ENCODE results near the gene TGFB3.

DNA sequence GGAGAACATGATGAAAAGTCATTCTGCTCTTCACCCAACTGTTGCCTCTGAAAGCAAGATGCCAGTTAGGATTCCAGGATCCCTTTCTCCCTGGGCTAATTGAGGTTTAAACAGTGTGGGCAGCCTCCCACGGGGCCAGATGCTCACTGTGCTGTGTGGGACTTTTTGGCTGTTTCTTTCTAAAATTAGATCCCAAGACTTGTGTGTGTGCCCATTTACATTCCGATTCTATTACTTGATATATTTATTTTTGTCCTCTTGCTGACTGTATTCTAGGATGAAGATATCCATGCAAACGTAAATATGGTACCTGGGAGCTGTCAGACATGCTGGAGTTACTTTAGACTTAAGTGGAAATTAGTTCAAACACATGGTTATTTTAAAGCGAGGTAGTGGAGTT is 10.0 kb upstream of the TGFB3 start:
- TF ChIP-seq, protein P1, sequence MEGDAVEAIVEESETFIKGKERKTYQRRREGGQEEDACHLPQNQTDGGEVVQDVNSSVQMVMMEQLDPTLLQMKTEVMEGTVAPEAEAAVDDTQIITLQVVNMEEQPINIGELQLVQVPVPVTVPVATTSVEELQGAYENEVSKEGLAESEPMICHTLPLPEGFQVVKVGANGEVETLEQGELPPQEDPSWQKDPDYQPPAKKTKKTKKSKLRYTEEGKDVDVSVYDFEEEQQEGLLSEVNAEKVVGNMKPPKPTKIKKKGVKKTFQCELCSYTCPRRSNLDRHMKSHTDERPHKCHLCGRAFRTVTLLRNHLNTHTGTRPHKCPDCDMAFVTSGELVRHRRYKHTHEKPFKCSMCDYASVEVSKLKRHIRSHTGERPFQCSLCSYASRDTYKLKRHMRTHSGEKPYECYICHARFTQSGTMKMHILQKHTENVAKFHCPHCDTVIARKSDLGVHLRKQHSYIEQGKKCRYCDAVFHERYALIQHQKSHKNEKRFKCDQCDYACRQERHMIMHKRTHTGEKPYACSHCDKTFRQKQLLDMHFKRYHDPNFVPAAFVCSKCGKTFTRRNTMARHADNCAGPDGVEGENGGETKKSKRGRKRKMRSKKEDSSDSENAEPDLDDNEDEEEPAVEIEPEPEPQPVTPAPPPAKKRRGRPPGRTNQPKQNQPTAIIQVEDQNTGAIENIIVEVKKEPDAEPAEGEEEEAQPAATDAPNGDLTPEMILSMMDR (IDR thresholded peaks at IDR 0.05), result no peak
- no peak for TF ChIP-seq POLR2A (IDR thresholded peaks at IDR 0.05)

Measured in uterus (tissue), 2 donors.